ENCODE results near the gene CDK5RAP3. TPM values are rescaled to one million over a fixed set of nuclear protein-coding genes. Genes with fewer than 3 reads are reported as not detected.
"Not testable (repeated sequence)": the region's sequence is repeated elsewhere in the genome, so short reads cannot be mapped to it uniquely, and the experiment has no call there.

Gene CDK5RAP3, protein sequence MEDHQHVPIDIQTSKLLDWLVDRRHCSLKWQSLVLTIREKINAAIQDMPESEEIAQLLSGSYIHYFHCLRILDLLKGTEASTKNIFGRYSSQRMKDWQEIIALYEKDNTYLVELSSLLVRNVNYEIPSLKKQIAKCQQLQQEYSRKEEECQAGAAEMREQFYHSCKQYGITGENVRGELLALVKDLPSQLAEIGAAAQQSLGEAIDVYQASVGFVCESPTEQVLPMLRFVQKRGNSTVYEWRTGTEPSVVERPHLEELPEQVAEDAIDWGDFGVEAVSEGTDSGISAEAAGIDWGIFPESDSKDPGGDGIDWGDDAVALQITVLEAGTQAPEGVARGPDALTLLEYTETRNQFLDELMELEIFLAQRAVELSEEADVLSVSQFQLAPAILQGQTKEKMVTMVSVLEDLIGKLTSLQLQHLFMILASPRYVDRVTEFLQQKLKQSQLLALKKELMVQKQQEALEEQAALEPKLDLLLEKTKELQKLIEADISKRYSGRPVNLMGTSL
- polyA plus RNA-seq: 80.0 TPM

DNA sequence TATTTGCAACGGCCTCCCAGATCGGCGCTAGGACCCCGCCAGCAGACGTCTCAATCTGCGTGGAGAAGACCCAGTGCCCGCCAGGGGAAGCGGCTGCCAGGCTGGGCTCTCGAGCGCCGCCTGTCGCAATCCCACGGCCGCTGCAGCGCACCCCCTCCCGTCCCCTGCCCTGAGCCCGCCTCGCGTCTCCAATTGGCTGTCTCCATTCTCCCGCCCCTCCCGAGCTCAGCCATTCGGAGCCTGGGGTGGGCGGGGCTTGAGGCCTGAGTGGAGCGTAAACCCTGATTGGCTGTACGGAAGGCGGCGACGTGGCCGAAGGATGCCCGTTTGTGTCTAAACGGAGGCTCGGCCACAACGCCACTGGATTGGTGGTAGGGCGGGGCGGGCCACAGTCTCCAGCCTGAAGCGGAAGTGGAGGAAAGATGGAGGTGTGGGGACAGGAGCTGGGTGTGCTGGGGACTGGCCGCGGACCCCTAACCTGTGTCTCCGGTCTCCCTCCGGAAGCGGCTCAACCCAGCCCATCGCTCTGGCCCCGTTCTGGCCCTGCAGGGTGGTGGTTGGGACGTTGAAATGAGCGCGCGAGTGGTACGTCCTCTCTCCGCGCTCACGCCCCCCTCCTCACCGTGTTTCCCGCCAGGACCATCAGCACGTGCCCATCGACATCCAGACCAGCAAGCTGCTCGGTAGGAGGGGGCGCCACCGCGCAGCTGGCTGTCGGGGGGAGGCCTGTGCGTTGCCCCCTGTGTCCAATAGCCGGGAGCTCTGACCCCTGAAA is at the start of gene CDK5RAP3:
Gene CDK5RAP3, plus strand, starts transcription at position 389 of the 775 bp plus-strand sequence. Its CDS starts 34 bp downstream, at position 423.
- Mint-ChIP-seq H3K4me1 (peaks cover 4 to 24% (median 10%) of the 10 kb centered on the region in 3 donors), H3K36me3 (no peaks in the 10 kb centered on the region), H3K4me3 (peak within 1 kb of the TSS; percentile 92 to 99 (median 96)), H3K27me3 (no peaks in the 10 kb centered on the region), H3K27ac (peak within 1 kb of the TSS; percentile 36 to 80 (median 79)), H3K9me3 (no peaks in the 10 kb centered on the region)

DNA sequence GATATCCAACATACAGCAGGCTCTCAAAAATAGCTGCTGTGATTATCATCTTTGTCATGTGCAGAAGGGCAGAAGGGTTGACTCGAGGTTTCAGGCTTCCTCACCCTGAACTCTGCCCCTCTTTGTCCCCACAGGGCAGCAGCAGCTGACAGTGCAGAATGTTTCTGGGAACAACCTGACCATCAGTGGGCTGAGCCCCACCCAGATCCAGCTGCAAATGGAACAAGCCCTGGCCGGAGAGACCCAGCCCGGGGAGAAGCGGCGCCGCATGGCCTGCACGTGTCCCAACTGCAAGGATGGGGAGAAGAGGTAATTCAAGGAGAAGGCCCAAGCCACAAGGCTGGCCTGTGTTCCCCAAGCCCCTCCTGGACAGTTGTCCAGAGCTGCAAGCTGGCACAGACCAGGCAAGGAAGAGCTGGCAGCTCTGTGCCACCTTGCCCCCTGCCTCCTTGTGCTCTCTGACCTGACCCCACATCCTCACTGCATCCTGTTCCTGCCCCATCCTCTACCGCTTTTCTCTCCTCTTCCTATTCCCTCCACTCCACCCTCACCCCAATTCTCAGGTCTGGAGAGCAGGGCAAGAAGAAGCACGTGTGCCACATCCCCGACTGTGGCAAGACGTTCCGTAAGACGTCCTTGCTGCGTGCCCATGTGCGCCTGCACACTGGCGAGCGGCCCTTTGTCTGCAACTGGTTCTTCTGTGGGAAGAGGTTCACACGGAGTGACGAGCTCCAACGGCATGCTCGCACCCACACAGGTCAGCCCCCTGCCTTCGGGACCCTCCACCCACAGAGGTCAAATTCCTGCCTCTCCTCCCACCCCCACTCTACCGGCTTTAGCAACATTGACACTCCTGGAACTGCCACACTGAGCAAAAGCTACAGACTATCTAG is 45.9 kb upstream of the CDK5RAP3 start:
- Mint-ChIP-seq H3K36me3 (peaks cover 3% of the 10 kb centered on the region), H3K27me3 (no peaks in the 10 kb centered on the region), H3K27ac (peak overlapping the region in 2 of 3 donors; percentile 67 to 73), H3K4me1 (peaks cover 0 to 3% (median 2%) of the 10 kb centered on the region in 3 donors), H3K4me3 (no peak overlapping the region), H3K9me3 (no peaks in the 10 kb centered on the region)

- Mint-ChIP-seq H3K27me3 (no peaks in the 10 kb centered on the region), H3K36me3 (peaks cover 3% of the 10 kb centered on the region), H3K4me3 (no peak overlapping the region), H3K27ac (no peak overlapping the region), H3K4me1 (peaks cover 0 to 3% (median 2%) of the 10 kb centered on the region in 3 donors), H3K9me3 (no peaks in the 10 kb centered on the region)
These were observed 45.3 kb upstream of the CDK5RAP3 start for GRCh38 chr17:47925678-47925988.

- no peak overlapping the region for H3K4me3 Mint-ChIP-seq
- no peaks in the 10 kb centered on the region for H3K27me3 Mint-ChIP-seq
- H3K9me3 Mint-ChIP-seq: no peaks in the 10 kb centered on the region
- no peak overlapping the region for H3K27ac Mint-ChIP-seq
- peaks cover 3% of the 10 kb centered on the region for H3K36me3 Mint-ChIP-seq
- peaks cover 0 to 2% (median 0%) of the 10 kb centered on the region in 3 donors for H3K4me1 Mint-ChIP-seq
These were observed 43.0 kb upstream of the CDK5RAP3 start for GRCh38 chr17:47927821-47928400.

DNA sequence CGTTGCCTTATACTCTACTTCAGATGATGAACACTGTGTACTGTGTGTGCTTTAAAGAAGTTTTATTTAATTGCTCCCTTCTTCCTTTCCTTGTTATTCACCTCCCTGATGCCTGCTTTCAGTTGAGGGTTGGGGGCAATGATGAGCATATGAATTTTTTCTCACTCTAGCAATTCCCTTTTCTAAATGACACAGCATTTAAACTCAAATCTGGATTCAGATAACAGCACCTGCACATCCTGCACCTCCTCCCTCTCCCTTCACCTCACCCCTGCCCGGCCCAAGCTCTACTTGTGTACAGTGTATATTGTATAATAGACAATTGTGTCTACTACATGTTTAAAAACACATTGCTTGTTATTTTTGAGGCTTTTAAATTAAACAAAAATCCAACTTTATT is 42.5 kb upstream of the CDK5RAP3 start:
- H3K9me3 Mint-ChIP-seq: no peaks in the 10 kb centered on the region
- H3K4me1 Mint-ChIP-seq: peaks cover 0 to 2% (median 0%) of the 10 kb centered on the region in 3 donors
- H3K27ac Mint-ChIP-seq: no peak overlapping the region
- no peak overlapping the region for H3K4me3 Mint-ChIP-seq
- no peaks in the 10 kb centered on the region for H3K27me3 Mint-ChIP-seq
- peaks cover 3% of the 10 kb centered on the region for H3K36me3 Mint-ChIP-seq

- H3K27me3 Mint-ChIP-seq: no peaks in the 10 kb centered on the region
- H3K4me1 Mint-ChIP-seq: peaks cover 0 to 2% (median 0%) of the 10 kb centered on the region in 3 donors
- peaks cover 3% of the 10 kb centered on the region for H3K36me3 Mint-ChIP-seq
- no peak overlapping the region for H3K27ac Mint-ChIP-seq
- H3K9me3 Mint-ChIP-seq: no peaks in the 10 kb centered on the region
- no peak overlapping the region for H3K4me3 Mint-ChIP-seq
These were observed 41.5 kb upstream of the CDK5RAP3 start for GRCh38 chr17:47929218-47930000.

DNA sequence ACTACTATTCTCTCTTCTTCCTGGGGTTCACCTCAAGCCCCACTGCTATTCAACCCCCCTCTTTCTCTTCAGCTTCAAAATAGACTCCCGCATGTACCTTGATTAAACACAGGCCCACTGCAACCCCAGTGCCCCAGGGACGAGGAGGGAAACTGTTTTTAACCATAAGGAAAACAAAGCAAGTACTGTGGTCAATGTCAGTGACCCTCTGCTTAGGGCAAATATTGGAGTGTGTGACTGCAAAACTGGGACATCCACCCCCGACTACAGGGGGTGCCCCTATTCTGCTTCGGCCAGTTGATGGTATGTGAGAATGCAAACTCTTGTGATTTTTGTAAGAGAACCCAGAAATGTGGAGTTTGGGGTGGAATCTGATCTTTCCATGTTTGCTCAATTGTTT is 39.1 kb upstream of the CDK5RAP3 start:
- Mint-ChIP-seq H3K27ac (peak overlapping the region in 2 of 3 donors; percentile 21 to 55), H3K36me3 (peaks cover 3% of the 10 kb centered on the region), H3K4me3 (no peak overlapping the region), H3K27me3 (no peaks in the 10 kb centered on the region), H3K9me3 (no peaks in the 10 kb centered on the region), H3K4me1 (peaks cover 0 to 3% (median 2%) of the 10 kb centered on the region in 3 donors)

GRCh38 chr17:47934856-47935255 is 36.1 kb upstream of the CDK5RAP3 start:
- Mint-ChIP-seq H3K27ac (no peak overlapping the region), H3K9me3 (no peaks in the 10 kb centered on the region), H3K36me3 (peaks cover 1% of the 10 kb centered on the region), H3K4me1 (peaks cover 0 to 5% (median 0%) of the 10 kb centered on the region in 3 donors), H3K27me3 (no peaks in the 10 kb centered on the region), H3K4me3 (no peak overlapping the region)

DNA sequence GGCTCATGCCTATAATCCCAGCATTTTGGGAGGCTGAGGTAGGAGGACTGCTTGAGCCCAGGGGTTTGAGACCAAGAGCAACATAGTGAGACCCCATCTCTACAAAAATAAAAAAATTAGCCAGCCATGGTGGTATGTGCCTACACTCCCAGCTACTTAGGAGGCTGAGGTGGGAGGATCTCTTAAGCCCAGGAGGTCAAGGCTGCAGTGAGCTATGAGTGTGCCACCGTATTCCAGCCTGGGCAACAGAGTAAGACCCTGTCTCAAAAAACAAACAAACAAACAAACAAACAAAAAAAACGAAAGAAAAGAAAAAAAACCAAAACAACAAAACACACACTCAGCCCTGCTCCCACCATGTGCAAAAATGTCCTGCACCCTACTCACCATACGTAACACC is 35.4 kb upstream of the CDK5RAP3 start:
- not testable (repeated sequence) for H3K4me1 Mint-ChIP-seq, H3K36me3 Mint-ChIP-seq, H3K4me3 Mint-ChIP-seq, H3K9me3 Mint-ChIP-seq, H3K27ac Mint-ChIP-seq, H3K27me3 Mint-ChIP-seq

- H3K36me3 Mint-ChIP-seq: peaks cover 1% of the 10 kb centered on the region
- H3K9me3 Mint-ChIP-seq: no peaks in the 10 kb centered on the region
- no peaks in the 10 kb centered on the region for H3K27me3 Mint-ChIP-seq
- peaks cover under 1 to 7% (median 4%) of the 10 kb centered on the region in 3 donors for H3K4me1 Mint-ChIP-seq
- no peak overlapping the region for H3K27ac Mint-ChIP-seq
- H3K4me3 Mint-ChIP-seq: no peak overlapping the region
These were observed 35.0 kb upstream of the CDK5RAP3 start for GRCh38 chr17:47935961-47936360.

GRCh38 chr17:47937941-47938340 is 33.0 kb upstream of the CDK5RAP3 start:
- Mint-ChIP-seq H3K27ac (no peak overlapping the region), H3K9me3 (no peaks in the 10 kb centered on the region), H3K27me3 (no peaks in the 10 kb centered on the region), H3K4me3 (no peak overlapping the region), H3K4me1 (peaks cover 5 to 17% (median 11%) of the 10 kb centered on the region in 3 donors), H3K36me3 (peaks cover 1% of the 10 kb centered on the region)

- peaks cover 1% of the 10 kb centered on the region for H3K36me3 Mint-ChIP-seq
- peaks cover 5 to 27% (median 11%) of the 10 kb centered on the region in 3 donors for H3K4me1 Mint-ChIP-seq
These were observed 29.4 kb upstream of the CDK5RAP3 start, which contains the start of gene PNPO for GRCh38 chr17:47941246-47942095. TSS of gene PNPO (plus strand) at chr17:47941571. CDS start at chr17:47941676, 105 bp downstream.

DNA sequence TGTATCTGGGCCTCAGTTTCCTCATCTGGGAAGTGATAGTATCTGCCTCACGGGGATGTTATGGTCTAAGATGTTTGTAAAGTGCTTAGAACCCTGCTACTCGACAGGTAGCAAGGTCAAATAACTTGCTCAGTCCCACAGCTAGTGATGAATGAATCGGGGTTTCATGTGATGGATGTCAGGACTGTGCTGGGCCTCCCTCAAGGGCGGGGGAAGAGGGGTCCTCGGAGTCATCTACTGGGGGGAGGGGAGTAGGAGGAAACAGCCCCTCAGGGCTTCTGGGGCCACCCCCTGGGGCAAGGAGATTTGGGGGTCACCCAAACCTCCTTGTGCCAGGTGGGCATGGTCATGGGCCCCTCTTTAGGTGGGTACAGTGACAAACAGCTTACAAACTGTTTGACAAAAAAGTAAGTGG is 28.8 kb upstream of the CDK5RAP3 start:
- Mint-ChIP-seq H3K27ac (peak overlapping the region; percentile 48 to 94 (median 54)), H3K36me3 (no peaks in the 10 kb centered on the region), H3K4me3 (peak overlapping the region; percentile 37 to 95 (median 92)), H3K27me3 (no peaks in the 10 kb centered on the region), H3K9me3 (no peaks in the 10 kb centered on the region), H3K4me1 (peaks cover 11 to 23% (median 15%) of the 10 kb centered on the region in 3 donors)

More at GRCh38 chr17:47941246-47942095, 29.4 kb upstream of the CDK5RAP3 start, which contains the start of gene PNPO:
- Mint-ChIP-seq H3K4me3 (peak within 1 kb of the TSS; percentile 61 to 95 (median 92)), H3K27ac (peak within 1 kb of the TSS; percentile 48 to 94 (median 54)), H3K9me3 (no peaks in the 10 kb centered on the region), H3K27me3 (no peaks in the 10 kb centered on the region)
